Measurements from ENCODE around the gene TICRR.

DNA sequence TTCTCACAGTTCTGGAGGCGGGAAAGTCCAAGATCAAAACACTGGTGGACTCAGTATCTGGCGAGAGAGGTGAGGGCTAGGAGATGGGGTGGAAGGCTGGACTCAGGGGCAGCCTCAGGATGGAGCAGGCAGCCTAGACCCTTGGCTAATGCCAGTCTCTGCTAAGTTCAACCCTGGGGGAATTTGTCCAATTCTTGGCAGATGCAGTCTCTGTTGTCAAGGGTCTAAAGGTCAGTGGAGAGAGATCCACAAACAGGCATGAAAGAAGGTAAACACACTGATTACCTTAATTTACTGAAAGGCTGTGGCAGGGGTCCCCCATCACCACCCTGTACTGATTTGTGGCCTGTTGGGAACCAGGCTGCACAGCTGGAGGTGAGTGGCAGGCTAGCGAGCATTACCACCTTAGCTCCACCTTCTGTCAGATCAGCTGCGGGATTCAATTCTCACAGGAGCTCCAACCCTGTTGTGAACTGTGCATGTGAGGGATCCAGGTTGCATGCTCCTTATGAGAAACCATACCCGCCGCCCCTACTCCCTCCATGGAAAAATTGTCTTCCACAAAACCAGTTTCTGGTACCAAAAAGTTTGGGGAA is 46.4 kb upstream of the TICRR start:
- no peak for TF ChIP-seq POLR2A (IDR thresholded peaks at IDR 0.05)
- TF ChIP-seq, protein P1, sequence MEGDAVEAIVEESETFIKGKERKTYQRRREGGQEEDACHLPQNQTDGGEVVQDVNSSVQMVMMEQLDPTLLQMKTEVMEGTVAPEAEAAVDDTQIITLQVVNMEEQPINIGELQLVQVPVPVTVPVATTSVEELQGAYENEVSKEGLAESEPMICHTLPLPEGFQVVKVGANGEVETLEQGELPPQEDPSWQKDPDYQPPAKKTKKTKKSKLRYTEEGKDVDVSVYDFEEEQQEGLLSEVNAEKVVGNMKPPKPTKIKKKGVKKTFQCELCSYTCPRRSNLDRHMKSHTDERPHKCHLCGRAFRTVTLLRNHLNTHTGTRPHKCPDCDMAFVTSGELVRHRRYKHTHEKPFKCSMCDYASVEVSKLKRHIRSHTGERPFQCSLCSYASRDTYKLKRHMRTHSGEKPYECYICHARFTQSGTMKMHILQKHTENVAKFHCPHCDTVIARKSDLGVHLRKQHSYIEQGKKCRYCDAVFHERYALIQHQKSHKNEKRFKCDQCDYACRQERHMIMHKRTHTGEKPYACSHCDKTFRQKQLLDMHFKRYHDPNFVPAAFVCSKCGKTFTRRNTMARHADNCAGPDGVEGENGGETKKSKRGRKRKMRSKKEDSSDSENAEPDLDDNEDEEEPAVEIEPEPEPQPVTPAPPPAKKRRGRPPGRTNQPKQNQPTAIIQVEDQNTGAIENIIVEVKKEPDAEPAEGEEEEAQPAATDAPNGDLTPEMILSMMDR (IDR thresholded peaks at IDR 0.05 in 4 of 5, conservative IDR thresholded peaks at IDR 0.05 in 1 of 5): no peak
